Measurements from ENCODE around the gene SHROOM1. TPM values are rescaled to one million over a fixed set of nuclear protein-coding genes. Genes with fewer than 3 reads are reported as not detected.

SHROOM1 gene
- total and polyA plus RNA-seq, 8 donors = 5.3 to 264 (median 23.2) TPM

GRCh38 chr5:132816554-132816953 is 13.9 kb downstream of the SHROOM1 start:
- no peak for DNase-seq

GRCh38 chr5:132816083-132816482 is 14.4 kb downstream of the SHROOM1 start:
- no peak for DNase-seq
- 66 to 77% (median 71%) methylated on average over 2 of the region's 2 CpGs for WGBS, 5 donors
- intact Hi-C loops (cut with DNase I; ENCODE audit: low total_unique reads) = no loop called here
- H3K4me3 ChIP-seq = no peak overlapping the region
- H3K4me1 ChIP-seq = peaks cover 24 to 52% (median 33%) of the 10 kb centered on the region in 4 donors
- no peaks in the 10 kb centered on the region for H3K36me3 ChIP-seq
- H3K27me3 ChIP-seq = peaks cover 5 to 53% (median 24%) of the 10 kb centered on the region in 3 donors
- TF ChIP-seq POLR2AphosphoS5 (IDR thresholded peaks at IDR 0.05) (no peak), EP300 (IDR thresholded peaks at IDR 0.05) (no peak), POLR2A (IDR thresholded peaks at IDR 0.05) (no peak)
- TF ChIP-seq, protein P1, sequence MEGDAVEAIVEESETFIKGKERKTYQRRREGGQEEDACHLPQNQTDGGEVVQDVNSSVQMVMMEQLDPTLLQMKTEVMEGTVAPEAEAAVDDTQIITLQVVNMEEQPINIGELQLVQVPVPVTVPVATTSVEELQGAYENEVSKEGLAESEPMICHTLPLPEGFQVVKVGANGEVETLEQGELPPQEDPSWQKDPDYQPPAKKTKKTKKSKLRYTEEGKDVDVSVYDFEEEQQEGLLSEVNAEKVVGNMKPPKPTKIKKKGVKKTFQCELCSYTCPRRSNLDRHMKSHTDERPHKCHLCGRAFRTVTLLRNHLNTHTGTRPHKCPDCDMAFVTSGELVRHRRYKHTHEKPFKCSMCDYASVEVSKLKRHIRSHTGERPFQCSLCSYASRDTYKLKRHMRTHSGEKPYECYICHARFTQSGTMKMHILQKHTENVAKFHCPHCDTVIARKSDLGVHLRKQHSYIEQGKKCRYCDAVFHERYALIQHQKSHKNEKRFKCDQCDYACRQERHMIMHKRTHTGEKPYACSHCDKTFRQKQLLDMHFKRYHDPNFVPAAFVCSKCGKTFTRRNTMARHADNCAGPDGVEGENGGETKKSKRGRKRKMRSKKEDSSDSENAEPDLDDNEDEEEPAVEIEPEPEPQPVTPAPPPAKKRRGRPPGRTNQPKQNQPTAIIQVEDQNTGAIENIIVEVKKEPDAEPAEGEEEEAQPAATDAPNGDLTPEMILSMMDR (IDR thresholded peaks at IDR 0.05) = no peak
- H3K27ac ChIP-seq = no peak overlapping the region
- H3K9me3 ChIP-seq = no peaks in the 10 kb centered on the region

More at GRCh38 chr5:132816554-132816953, 13.9 kb downstream of the SHROOM1 start:
- no peak for TF ChIP-seq EP300 (IDR thresholded peaks at IDR 0.05)
- TF ChIP-seq POLR2A (IDR thresholded peaks at IDR 0.05) = no peak
- no peak for TF ChIP-seq POLR2AphosphoS5 (IDR thresholded peaks at IDR 0.05)
- TF ChIP-seq, protein P1 (IDR thresholded peaks at IDR 0.05) = no peak
- Histone ChIP-seq H3K27ac (no peak overlapping the region), H3K27me3 (peaks cover 5 to 48% (median 19%) of the 10 kb centered on the region in 3 donors), H3K36me3 (no peaks in the 10 kb centered on the region), H3K9me3 (no peaks in the 10 kb centered on the region), H3K4me3 (no peak overlapping the region), H3K4me1 (peaks cover 24 to 52% (median 33%) of the 10 kb centered on the region in 4 donors)
- intact Hi-C loops (cut with DNase I; ENCODE audit: low total_unique reads) = no loop called here

DNA sequence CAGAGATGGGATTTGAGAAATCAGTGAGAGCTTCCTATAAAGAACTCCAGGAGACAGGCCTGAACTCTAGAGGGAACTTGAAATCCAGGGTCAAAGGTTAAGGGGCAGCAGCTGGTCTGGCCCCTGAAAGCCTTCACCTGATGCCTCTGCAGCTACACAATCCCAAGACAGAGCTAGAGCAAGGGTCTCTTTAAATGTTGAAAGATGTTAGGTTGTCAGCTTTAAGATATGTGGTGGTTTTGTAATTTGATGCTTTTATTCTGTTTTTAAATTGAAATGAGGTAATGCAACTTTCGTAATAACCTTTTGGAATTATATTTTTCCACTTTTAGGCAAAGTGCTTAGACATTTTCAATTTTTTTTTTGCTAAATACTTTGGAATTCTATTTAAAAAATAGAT is 15.0 kb downstream of the SHROOM1 start:
- Histone ChIP-seq H3K9me3 (no peaks in the 10 kb centered on the region), H3K4me3 (no peak overlapping the region), H3K4me1 (peaks cover 24 to 55% (median 33%) of the 10 kb centered on the region in 4 donors), H3K27me3 (peaks cover 5 to 59% (median 29%) of the 10 kb centered on the region in 3 donors), H3K36me3 (no peaks in the 10 kb centered on the region), H3K27ac (no peak overlapping the region)
- intact Hi-C loops (cut with DNase I; ENCODE audit: low total_unique reads) = no loop called here
- TF ChIP-seq POLR2AphosphoS5 (IDR thresholded peaks at IDR 0.05) (no peak), EP300 (IDR thresholded peaks at IDR 0.05) (no peak), POLR2A (IDR thresholded peaks at IDR 0.05) (no peak)
- TF ChIP-seq, protein P1 (IDR thresholded peaks at IDR 0.05) = no peak
- 85 to 96% (median 89%) methylated on average over 1 of the region's 1 CpG for WGBS, 5 donors
- no peak for DNase-seq

DNA sequence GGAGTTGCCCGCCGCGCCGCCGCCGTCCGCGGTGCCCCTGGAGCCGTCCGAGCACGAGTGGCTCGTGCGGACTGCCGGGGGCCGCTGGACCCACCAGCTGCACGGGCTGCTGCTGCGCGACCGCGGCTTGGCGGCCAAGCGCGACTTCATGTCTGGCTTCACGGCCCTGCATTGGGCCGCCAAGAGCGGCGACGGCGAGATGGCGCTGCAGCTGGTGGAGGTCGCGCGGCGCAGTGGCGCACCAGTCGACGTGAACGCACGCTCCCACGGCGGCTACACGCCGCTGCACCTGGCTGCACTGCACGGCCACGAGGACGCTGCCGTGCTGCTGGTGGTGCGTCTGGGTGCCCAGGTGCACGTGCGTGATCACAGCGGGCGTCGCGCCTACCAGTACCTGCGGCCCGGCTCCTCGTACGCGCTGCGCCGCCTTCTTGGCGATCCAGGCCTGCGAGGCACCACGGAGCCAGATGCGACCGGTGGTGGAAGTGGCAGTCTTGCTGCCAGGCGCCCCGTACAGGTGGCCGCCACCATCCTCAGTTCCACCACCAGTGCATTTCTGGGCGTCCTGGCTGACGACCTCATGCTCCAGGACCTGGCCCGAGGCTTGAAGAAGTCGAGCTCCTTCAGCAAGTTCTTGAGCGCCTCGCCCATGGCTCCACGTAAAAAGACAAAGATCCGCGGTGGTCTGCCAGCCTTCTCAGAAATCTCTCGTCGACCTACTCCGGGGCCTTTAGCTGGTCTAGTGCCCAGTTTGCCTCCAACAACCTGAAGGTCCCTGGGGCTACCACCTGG is 15.7 kb downstream of the SHROOM1 start:
- H3K4me3 ChIP-seq = peak overlapping the region; percentile 52 to 65 (median 56)
- TF ChIP-seq EP300 (IDR thresholded peaks at IDR 0.05) = no peak
- TF ChIP-seq POLR2AphosphoS5 (IDR thresholded peaks at IDR 0.05) = no peak
- TF ChIP-seq POLR2A (IDR thresholded peaks at IDR 0.05) = no peak
- TF ChIP-seq, protein P1 (IDR thresholded peaks at IDR 0.05) = no peak
- 58 to 80% (median 68%) methylated on average over 49 to 81 of the region's 81 CpGs for whole genome bisulfite sequencing, 5 donors
- H3K9me3 ChIP-seq = no peaks in the 10 kb centered on the region
- peaks cover 17 to 55% (median 31%) of the 10 kb centered on the region in 4 donors for H3K4me1 ChIP-seq
- DNase-seq = peak in 1 of 2 donors; percentile 24
- intact Hi-C loops (cut with DNase I; ENCODE audit: low total_unique reads) = no loop called here
- peaks cover 5 to 62% (median 29%) of the 10 kb centered on the region in 3 donors for H3K27me3 ChIP-seq
- peak overlapping the region; percentile 81 to 90 (median 84) for H3K27ac ChIP-seq
- no peaks in the 10 kb centered on the region for H3K36me3 ChIP-seq

Data from stomach (tissue), 9 donors.